Subcutaneous adipose tissue (tissue), 4 donors: ENCODE results near the gene NEBL. TPM values are rescaled to one million over a fixed set of nuclear protein-coding genes. Genes with fewer than 3 reads are reported as not detected.

Experiments
- total RNA-seq, 4 donors: library from RNA; depleted of rRNA; stranded (reverse); fragments of >200 nt; gene quantifications; one replicate each; pipeline ENCODE4 v1.1.0, GENCODE V29; 2016
- TF ChIP-seq, protein P1 (sequence below): fragments of 450-650 bp; IDR thresholded peaks from one replicate; pipeline ENCODE4 v1.5.1; 2016; ENCODE audit warnings: low read depth, mild to moderate bottlenecking, control low read depth, antibody characterized with exemption, moderate library complexity

NEBL gene
- total RNA-seq, 4 donors from 2014 or later, result 1.8 to 5.9 (median 3.8) TPM

- TF ChIP-seq, protein P1, sequence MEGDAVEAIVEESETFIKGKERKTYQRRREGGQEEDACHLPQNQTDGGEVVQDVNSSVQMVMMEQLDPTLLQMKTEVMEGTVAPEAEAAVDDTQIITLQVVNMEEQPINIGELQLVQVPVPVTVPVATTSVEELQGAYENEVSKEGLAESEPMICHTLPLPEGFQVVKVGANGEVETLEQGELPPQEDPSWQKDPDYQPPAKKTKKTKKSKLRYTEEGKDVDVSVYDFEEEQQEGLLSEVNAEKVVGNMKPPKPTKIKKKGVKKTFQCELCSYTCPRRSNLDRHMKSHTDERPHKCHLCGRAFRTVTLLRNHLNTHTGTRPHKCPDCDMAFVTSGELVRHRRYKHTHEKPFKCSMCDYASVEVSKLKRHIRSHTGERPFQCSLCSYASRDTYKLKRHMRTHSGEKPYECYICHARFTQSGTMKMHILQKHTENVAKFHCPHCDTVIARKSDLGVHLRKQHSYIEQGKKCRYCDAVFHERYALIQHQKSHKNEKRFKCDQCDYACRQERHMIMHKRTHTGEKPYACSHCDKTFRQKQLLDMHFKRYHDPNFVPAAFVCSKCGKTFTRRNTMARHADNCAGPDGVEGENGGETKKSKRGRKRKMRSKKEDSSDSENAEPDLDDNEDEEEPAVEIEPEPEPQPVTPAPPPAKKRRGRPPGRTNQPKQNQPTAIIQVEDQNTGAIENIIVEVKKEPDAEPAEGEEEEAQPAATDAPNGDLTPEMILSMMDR, result no peak
These were observed 36.6 kb upstream of the NEBL start for GRCh38 chr10:20933705-20934104.

GRCh38 chr10:20932606-20933126, 35.6 kb upstream of the NEBL start:
- TF ChIP-seq, protein P1, result no peak

DNA sequence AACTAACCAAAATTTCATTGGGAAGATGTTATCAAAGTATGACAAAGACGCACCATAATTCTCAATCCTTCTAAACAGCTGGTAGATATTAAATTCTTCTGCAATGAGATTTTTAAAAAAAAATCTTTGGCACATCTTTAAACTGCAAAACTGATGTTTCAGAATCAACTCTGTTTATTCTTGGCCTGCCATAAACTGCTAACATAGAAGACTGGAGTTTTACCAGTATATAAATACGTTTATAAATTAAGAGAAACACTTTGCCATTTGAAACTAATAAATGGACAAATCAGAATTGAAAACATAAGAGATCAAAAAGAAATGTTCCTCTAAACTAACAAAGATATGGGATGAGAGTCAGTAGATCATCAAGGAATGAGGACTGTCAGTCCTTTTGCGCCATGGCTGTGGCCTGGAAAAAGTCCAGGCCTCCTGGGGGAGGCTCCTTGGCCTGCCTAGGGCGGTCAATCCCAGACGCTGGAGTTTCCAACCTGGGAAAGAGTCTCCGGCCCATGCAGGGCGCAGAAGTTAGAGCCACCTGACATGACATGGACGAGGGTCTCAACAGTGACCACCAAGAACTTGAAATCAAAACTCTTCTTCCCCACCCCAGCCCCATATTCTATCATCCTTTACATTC, 34.2 kb upstream of the NEBL start:
- TF ChIP-seq, protein P1, result no peak

DNA sequence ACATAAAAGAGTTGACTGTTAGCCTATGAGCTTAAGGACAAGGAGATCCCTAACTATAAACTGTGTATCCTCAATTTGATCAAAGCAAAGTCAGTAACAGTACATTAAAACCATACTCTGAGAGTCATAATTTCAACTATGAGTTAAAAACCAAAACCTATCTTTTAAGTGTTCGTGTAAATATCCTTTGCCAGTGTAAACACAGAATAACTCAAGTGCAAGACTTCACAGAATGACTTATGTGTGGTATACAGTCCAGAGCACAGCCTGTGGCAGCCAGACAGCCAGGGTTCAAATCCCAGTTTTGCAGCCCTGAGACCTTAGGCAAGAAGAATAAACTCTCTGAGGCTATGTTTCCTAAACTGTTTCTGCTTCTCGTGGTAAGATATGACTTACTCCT, 30.3 kb upstream of the NEBL start:
- TF ChIP-seq, protein P1, result no peak

DNA sequence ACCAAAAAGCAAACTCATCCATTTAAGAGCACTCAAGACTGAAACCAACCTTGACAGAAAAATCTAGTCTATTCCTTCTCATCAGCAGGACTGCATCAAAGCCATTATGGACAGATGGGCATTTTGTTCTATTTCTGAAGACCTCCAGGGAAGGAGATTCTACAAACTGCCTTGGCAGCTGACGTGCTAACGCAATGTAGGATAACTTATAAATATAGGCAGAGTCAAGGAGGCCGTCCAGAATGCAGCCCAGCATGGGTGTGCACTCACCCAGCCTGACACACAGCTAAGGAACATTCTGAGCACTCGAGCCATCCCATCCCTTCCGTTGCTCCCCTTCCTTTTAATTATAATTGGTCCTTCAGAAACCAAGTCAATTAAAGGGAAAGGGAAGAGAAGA, 25.3 kb upstream of the NEBL start:
- TF ChIP-seq, protein P1, result no peak

GRCh38 chr10:20922033-20922432, 24.9 kb upstream of the NEBL start:
- TF ChIP-seq, protein P1, result no peak

GRCh38 chr10:20920061-20920460, 22.9 kb upstream of the NEBL start:
- TF ChIP-seq, protein P1, result no peak
